HG03196 (cell line): Measurements from ENCODE around the gene AP2S1.
"Not testable (repeated sequence)": the region's sequence is repeated elsewhere in the genome, so short reads cannot be mapped to it uniquely, and the experiment has no call there.

Experiments
- ATAC-seq: cut with Tn5 transposase; IDR thresholded peaks from one replicate; pipeline ENCODE4 v1.9.1; 2021; ENCODE audit not compliant: unreplicated experiment

Gene AP2S1

DNA sequence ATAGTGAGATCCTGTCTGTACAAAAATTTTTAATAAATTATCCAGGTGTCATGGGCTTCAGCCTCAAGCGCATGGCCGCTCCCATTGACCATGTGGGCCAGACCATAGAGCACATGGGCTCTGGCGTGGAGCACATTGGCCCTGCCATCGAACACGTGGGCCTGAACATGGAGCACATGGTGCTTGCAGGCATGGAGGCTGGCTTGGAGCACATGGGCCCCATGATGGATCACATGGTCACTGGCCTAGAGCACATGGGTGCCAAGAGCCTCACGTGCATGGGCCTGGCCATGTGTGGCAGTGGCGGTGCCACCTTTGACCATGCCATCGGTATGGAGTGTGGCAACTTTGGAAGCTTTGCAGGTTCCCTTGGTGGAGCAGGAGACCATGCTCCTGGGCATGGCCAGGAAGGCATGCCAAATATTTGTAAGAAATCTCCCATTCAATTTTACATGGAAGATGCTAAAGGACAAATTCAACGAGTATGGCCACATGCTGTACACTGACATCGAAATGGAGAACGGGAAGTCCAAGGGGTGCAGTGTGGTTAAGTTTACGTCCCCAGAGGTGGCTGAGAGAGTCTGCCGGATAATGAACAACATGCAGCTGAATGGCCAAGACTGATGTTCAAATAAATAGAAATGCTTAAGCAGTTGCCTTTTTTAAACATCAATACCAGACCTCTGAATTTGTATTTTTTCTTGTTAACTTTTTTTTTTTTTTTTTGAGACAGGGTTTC is 40.9 kb downstream of the AP2S1 start:
- ATAC-seq: no peak

DNA sequence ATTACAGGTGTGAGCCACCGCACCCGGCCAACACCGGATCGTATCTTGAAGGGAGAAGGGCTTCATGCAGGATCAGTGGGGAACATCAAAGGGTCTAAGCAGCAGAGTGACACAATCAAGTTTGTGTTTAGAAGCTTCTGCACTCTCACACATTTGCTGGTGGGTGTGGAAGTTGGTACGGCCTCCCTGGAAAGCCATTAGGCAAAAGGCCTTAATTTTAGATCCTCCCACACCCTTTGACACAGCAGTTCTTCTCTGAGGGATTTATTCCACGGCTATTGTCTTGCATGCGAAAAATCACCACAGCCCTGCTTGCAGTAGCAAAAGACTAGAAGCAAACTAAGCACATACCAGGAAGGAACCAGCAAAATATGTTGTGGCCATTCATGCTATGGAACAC is 44.0 kb downstream of the AP2S1 start:
- ATAC-seq: no peak

DNA sequence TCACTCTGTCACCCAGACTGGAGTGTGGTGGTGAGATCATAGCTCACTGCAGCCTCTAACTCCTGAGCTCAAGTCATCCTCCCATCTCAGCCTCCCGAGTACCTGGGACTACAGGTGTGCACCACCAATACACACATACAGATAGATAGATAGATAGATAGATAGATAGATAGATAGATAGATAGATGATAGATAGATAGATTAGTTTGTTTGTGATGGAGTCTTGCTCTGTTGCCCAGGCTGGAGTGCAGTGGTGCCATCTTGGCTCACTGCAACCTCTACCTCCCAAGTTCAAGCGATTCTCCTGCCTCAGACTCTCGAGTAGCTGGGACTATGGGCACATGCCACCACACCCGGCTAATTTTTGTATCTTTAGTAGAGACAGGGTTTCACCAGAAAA is 46.2 kb downstream of the AP2S1 start:
- not testable (repeated sequence) for ATAC-seq

DNA sequence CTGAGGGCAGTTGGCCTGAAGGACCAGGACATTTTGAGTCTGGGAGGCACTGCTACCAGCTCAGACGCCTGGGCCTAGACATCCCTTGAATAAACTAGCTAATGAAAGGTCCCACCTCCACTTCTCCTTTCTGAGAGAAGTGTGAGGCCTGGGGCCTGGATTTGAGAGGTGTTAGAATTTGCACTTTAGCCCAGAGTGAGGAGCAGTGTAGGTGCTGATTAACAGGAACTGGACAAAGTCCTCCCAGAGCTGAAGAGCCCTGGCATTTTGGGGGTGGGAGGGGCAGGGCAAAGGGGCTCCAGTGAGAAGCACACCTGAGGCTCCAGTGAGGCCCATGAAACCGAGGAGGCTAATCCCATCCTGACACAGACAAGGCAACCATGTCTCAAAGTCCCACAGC is 47.1 kb downstream of the AP2S1 start:
- no peak for ATAC-seq

DNA sequence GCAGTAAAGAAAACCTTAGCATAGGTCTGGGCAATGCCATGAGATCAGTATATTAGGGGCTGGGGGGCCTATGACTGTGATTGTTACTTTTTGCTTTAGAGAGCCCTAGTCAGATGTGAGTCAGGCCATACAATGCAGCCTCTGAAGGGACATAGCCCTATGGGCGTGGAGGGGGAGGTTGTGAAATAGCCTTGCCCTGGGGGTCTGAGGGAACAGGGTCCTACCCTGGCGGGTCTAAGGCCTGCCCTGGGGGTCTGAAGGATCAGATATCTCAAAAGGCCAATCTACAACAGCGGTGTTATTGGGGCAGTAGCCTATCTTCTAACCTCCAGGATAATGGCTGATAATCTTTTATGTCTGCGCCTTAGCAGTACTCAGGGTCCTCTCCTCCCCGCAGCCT is 48.5 kb downstream of the AP2S1 start:
- no peak for ATAC-seq

DNA sequence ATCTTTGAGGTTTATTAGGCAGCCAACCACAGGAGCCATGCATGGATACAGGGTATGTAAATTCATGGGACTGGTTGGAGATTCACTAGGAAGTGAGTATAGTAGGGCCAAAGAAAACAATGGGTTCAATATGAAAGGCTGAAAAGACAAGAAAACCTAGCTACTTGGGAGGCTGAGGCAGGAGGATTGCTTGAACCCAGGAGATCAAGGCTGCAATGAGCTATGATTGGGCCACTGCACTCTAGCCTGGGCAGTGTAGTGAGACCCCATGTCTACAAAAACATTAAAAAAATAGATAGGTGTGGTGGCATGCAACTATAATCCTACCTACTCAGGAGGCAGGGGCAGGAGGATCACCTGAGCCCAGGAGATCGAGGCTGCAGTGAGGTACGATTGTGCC is 51.9 kb downstream of the AP2S1 start:
- no peak for ATAC-seq

DNA sequence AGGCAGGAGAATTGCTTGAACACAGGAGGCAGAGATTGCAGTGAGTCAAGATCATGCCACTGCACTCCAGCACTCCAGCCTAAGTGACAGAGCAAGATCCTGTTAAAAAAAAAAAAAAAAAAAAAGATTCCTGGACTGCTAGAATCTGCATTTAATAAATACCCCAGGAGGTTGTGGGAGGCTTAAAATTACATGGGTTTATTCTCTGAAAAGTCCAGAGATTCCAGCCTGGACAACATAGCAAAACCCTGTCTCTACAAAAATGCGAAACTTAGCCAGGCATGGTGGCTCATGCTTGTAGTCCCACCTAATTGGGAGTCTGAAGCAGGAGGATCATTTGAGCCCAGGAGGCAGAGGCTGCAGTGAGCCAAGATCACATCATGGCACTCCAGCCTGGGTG is 52.8 kb downstream of the AP2S1 start:
- ATAC-seq: no peak

DNA sequence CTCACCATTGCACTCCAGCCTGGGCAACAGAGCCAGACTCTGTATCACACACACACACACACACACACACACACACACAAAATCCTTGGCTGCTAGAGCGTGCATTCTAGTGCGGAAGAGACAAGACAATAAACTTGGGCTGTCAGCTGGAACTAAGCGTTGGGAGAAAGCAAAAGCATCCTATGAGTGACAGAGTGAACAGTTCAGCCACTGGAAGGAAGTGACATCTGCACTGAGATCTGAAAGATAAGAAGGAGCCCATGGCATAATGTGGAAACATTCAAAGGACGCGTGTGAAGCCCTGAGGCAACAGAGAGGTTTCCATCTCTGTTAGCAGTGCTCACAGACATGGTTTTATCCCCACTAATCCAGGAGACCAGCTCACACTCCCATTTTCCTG is 58.7 kb downstream of the AP2S1 start:
- no peak for ATAC-seq

DNA sequence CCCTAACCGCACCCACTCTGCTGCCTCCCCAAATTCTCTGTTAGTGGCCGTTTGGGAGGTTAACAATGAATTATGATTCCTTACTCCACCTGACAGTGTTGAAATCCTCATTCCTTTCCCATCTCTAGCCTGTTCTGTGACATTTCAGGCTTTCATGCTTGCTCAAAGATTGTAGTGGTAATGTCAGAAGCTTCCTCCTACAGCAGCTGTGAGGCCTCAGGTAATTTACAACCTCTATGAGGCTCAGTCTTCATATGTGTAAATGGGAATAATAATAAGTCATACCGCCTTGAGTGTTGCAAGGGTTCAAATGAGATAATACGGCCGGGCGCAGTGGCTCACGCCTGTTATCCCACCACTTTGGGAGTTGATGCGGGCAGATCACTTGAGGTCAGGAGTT is 61.3 kb downstream of the AP2S1 start:
- ATAC-seq: no peak

DNA sequence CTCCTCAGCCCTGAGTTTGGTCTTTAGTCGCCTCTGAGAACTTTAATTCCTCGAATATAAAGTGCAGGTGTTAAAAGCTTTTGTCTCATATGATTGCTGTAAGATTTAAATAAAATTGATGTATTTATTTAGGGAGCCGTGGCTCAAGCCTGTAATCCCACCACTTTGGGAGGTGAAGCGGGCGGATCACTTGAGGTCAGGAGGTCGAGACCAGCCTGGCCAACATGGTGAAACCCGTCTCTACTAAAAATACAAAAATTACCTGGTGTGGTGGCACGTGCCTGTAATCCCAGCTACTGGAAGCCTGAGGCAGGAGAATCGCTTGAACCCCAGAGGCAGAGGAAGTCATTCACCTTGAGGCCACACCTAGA is 61.7 kb downstream of the AP2S1 start:
- no peak for ATAC-seq

DNA sequence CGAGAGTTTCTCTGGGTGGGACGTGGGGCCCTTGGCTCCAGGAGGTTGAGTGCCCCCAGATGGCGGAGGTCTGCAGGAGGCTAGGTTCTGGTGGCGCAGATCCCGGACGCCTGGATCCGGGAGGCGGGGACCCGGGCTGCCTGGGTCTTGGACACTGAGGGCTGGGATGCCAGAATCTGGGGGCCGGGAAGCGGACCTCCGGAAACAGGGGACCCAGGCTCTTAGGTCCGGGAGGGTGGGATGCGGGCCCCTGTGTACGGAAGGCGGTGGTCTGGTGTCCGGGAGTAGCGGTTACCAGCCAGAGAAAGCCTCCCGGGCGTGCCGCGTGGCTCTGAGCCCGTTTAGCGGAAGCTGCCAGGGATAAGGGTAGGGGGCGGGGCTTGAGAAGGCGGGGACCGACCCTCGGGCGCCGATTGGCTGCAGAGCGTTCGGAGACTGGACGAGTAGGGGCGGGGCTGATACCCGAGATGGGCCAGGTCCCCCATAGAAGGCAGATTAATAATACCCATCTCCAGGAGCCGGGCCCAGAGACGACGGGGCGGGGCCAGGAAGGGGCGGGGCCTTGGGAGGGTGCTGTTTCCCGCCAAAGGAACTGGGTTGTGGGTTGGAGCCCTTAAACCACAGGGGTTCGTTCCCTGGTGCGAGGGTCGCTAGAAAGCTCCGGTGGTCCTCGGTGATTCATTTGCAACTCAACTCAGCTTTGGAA is 62.2 kb downstream of the AP2S1 start, which contains the start of gene SLC1A5:
Gene SLC1A5, minus strand, starts transcription at position 333 of the 706 bp plus-strand sequence. CDS start 629 bp downstream, outside the sequence.
- ATAC-seq: peak; percentile 57
